HepG2 (cell line): ENCODE data around the gene LHFPL2. TPM values are rescaled to one million over a fixed set of nuclear protein-coding genes. Genes with fewer than 3 reads are reported as not detected.

ENCODE experiments used
- ATAC-seq: fragments of 200-7000 bp; cut with Tn5 transposase; 3 replicates; pipeline ENCODE4 v1.9.1; 2020; ENCODE audit warnings: mild to moderate bottlenecking, moderate library complexity
- BruUV-seq: library from RNA; stranded (reverse); fragments of 400-500 nt; replicated peaks from 2 replicates; lab custom pipeline; 2021; lab: Mats Ljungman, UMichigan
- CTCF ChIA-PET: fragments of 300-600 bp; formaldehyde crosslinking; extraction: SDS; loops from one replicate; lab custom pipeline; 2021; ENCODE audit warnings: low total read pairs, inconsistent platforms, low intra/inter-chr PET ratio; lab: Yijun Ruan, JAX
- POLR2A ChIA-PET: fragments of 350-600 bp; sonication (Branson Sonifier 250); formaldehyde crosslinking; loops from one replicate; lab custom pipeline; 2020; ENCODE audit warnings: antibody characterized with exemption, inconsistent platforms; lab: Yijun Ruan, JAX
- DNase-seq: peaks from one replicate; pipeline ENCODE4 v3.0.0-alpha.2; 2015; ENCODE audit warnings: low spot score
- FAIRE-seq: peaks from 3 replicates; lab custom pipeline; 2011; peaks lifted over from hg19 to GRCh38; lab: Jason Lieb, UNC
- H2AFZ ChIP-seq: one replicate; pipeline ENCODE4 v1.6.1; 2011; ENCODE audit warnings: low read length, inconsistent platforms
- H3K27ac ChIP-seq: fragments of 300-600 bp; 3 replicates; pipeline ENCODE4 v1.8.0; 2011; ENCODE audit warnings: mixed run types, mild to moderate bottlenecking, mixed read lengths, low read length, inconsistent platforms; ENCODE audit not compliant: insufficient read depth; ENCODE audit errors: extremely low read length
- H3K27me3 ChIP-seq, 2 experiments: fragments of 200-600 bp in 1 of 2; 2 replicates in 1 of 2; 3 replicates in 1 of 2; pipeline versions ENCODE4 v1.6.0 to v1.8.0; 2011; ENCODE audit warnings: low read length in 2 of 2, mild to moderate bottlenecking in 2 of 2, moderate library complexity in 2 of 2, inconsistent platforms in 1 of 2; ENCODE audit not compliant: insufficient read depth in 2 of 2, control insufficient read depth in 1 of 2
- H3K36me3 ChIP-seq, 2 experiments: fragments of 200-600 bp in 1 of 2; replicated peaks in 1 of 2; 2 replicates in 1 of 2; 3 replicates in 1 of 2; pipeline versions ENCODE4 v1.5.1 to v1.8.0; 2011; ENCODE audit warnings: low read length in 2 of 2, inconsistent platforms in 1 of 2; ENCODE audit not compliant: insufficient read depth in 2 of 2, control insufficient read depth in 1 of 2
- H3K4me1 ChIP-seq: 2 replicates; pipeline ENCODE4 v1.5.1; 2012; ENCODE audit warnings: low read length, inconsistent platforms; ENCODE audit not compliant: insufficient read depth
- H3K4me2 ChIP-seq: 2 replicates; pipeline ENCODE4 v1.6.0; 2011; ENCODE audit warnings: low read depth, low read length, inconsistent platforms
- H3K4me3 ChIP-seq, 3 experiments: fragments of 200-600 bp in 1 of 3; sonication (generic), shearing (Covaris generic) in 1 of 3; replicated peaks in 1 of 3; 2 replicates each; pipeline ENCODE4 v1.5.1; 2011 to 2016; ENCODE audit warnings: low read length in 3 of 3, inconsistent platforms in 2 of 3, low read depth in 2 of 3, mild to moderate bottlenecking in 2 of 3, control low read depth in 1 of 3, mixed read lengths in 1 of 3; ENCODE audit not compliant: insufficient read depth in 1 of 3
- H3K79me2 ChIP-seq: one replicate; pipeline ENCODE4 v1.6.1; 2011; ENCODE audit warnings: low read length, inconsistent platforms; ENCODE audit not compliant: insufficient read depth
- H3K9ac ChIP-seq: 2 replicates; pipeline ENCODE4 v1.6.0; 2011; ENCODE audit warnings: mild to moderate bottlenecking, low read depth, low read length, inconsistent platforms; ENCODE audit not compliant: insufficient read depth
- H3K9me3 ChIP-seq: 2 replicates; pipeline ENCODE4 v1.5.1; 2012; ENCODE audit warnings: mild to moderate bottlenecking, low read length
- H4K20me1 ChIP-seq: 2 replicates; pipeline ENCODE4 v1.6.0; 2011; ENCODE audit warnings: inconsistent platforms, mild to moderate bottlenecking, low read length, moderate library complexity; ENCODE audit not compliant: insufficient read depth
- ETS1 ChIP-seq: sonication (generic); formaldehyde crosslinking; IDR thresholded peaks from 2 replicates; pipeline ENCODE4 v1.4.0; 2020; ENCODE audit warnings: missing genetic modification reagents
- HBP1 ChIP-seq: IDR thresholded peaks from 2 replicates; pipeline ENCODE4 v1.6.1; 2016; ENCODE audit warnings: low read depth, control low read depth
- NR0B2 ChIP-seq: sonication (generic); formaldehyde crosslinking; IDR thresholded peaks from 2 replicates; pipeline ENCODE4 v1.4.0; 2020; ENCODE audit warnings: mild to moderate bottlenecking, missing genetic modification reagents
- PRMT3 ChIP-seq: sonication (generic); formaldehyde crosslinking; IDR thresholded peaks from 2 replicates; pipeline ENCODE4 v1.8.1; 2022; ENCODE audit warnings: low read depth, mild to moderate bottlenecking, moderate library complexity, missing genetic modification reagents, borderline replicate concordance
- TP53 ChIP-seq: sonication (generic); formaldehyde crosslinking; conservative IDR thresholded peaks from 2 replicates; pipeline ENCODE4 v1.4.0; 2020; ENCODE audit warnings: missing genetic modification reagents
- ZNF530 ChIP-seq: sonication (generic); formaldehyde crosslinking; IDR thresholded peaks from 2 replicates; pipeline ENCODE4 v1.5.0; 2020; ENCODE audit warnings: low read depth, mild to moderate bottlenecking, missing genetic modification reagents
- WGBS: methylation state at CpG from one replicate; pipeline ENCODE4 v1.1.6; 2017; ENCODE audit warnings: low lambda C conversion rate; 5-methylcytosine and 5-hydroxymethylcytosine counted together
- in situ Hi-C: cut with HindIII; loops from 2 replicates; pipeline ENCODE4 v1.10.0; 2017; ENCODE audit warnings: low pct_unique_long_range_greater_than_20kb; ENCODE audit not compliant: extremely low pct_ligation_motif_present
- intact Hi-C: fragments of 100-400 bp; cut with micrococcal nuclease; formaldehyde crosslinking; loops from one replicate; pipeline ENCODE4 v1.10.0; 2022; ENCODE audit not compliant: unreplicated experiment
- polyA plus RNA-seq, 8 experiments: library from polyadenylated mRNA; depleted of rRNA in 3 of 8; stranded (reverse) in 7 of 8; unstranded in 1 of 8; fragments of >200 nt; fragmentation: Illumina TruSeq in 4 of 8; extraction: Trizol in 4 of 8; gene quantifications; 2 replicates each; pipeline versions ENCODE4 v1.2.1 to v1.2.3, GENCODE V29; 2011 to 2016; ENCODE audit warnings: low read depth in 4 of 8, missing spikeins in 1 of 8, mixed read lengths in 1 of 8; ENCODE audit not compliant: insufficient read depth in 1 of 8
- total RNA-seq, 5 experiments: library from RNA; depleted of rRNA; stranded (reverse); fragments of >200 nt; fragmentation: Illumina TruSeq; extraction: Trizol; gene quantifications; 2 replicates each; pipeline ENCODE4 v1.2.3, GENCODE V29; 2016; ENCODE audit warnings: low read depth in 1 of 5
- TF ChIP-seq, protein P1 (sequence below): sonication (generic); formaldehyde crosslinking; IDR thresholded peaks from 2 replicates; pipeline ENCODE4 v1.4.0; 2020; ENCODE audit warnings: missing genetic modification reagents

LHFPL2 gene
- total and polyA plus RNA-seq, 2 of the 13 experiments (the other 11 are each of a cell fraction or from before 2014, with no cell fraction given) = 6.0 to 20.0 TPM

- ChIA-PET CTCF (no interaction called here), POLR2A (interaction anchor here (3.3 kb wide), 1 partner anchor 11 kb away, joined by 48 read pairs; no protein-coding TSS in a partner anchor)
- TF ChIP-seq NR0B2 (no peak), HBP1 (CRISPR knock-in tag) (no peak), PRMT3 (CRISPR knock-in tag) (no peak), ZNF530 (CRISPR knock-in tag) (no peak), ETS1 (CRISPR knock-in tag) (no peak), TP53 (CRISPR knock-in tag) (no peak)
- TF ChIP-seq, protein P1, sequence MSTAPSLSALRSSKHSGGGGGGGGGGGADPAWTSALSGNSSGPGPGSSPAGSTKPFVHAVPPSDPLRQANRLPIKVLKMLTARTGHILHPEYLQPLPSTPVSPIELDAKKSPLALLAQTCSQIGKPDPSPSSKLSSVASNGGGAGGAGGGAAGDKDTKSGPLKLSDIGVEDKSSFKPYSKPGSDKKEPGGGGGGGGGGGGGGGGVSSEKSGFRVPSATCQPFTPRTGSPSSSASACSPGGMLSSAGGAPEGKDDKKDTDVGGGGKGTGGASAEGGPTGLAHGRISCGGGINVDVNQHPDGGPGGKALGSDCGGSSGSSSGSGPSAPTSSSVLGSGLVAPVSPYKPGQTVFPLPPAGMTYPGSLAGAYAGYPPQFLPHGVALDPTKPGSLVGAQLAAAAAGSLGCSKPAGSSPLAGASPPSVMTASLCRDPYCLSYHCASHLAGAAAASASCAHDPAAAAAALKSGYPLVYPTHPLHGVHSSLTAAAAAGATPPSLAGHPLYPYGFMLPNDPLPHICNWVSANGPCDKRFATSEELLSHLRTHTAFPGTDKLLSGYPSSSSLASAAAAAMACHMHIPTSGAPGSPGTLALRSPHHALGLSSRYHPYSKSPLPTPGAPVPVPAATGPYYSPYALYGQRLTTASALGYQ = no peak
- Histone ChIP-seq H2AFZ (no peak overlapping the region), H3K27me3 (no peaks in the 10 kb centered on the region), H3K79me2 (peaks cover 6% of the 10 kb centered on the region), H3K36me3 (peaks cover 7 to 16% of the 10 kb centered on the region in 2 experiments; a peak in 4 of 5 replicates), H3K4me1 (peaks cover 30% of the 10 kb centered on the region), H4K20me1 (no peaks in the 10 kb centered on the region), H3K27ac (no peak overlapping the region), H3K9me3 (no peaks in the 10 kb centered on the region), H3K4me2 (no peak overlapping the region), H3K9ac (no peak overlapping the region), H3K4me3 (no peak overlapping the region)
- WGBS = 71% methylated on average over 2 of the region's 2 CpGs
- DNase-seq (peak; percentile 12), FAIRE-seq (no peak), ATAC-seq (peak; percentile 23; the same call in 1 of the 3 replicates)
- in situ Hi-C loops = no loop called here
- no TSS peak for BruUV-seq
- intact Hi-C loops = no loop called here
Observed at GRCh38 chr5:78507531-78507930, 141.0 kb downstream of the LHFPL2 start.
